GM18951 (cell line): ENCODE data around the gene PSMC1.

Source experiments
- POLR2A ChIP-seq: IDR thresholded peaks from 4 replicates; pipeline ENCODE4 v1.6.1; 2011; ENCODE audit warnings: mild to moderate bottlenecking; ENCODE audit not compliant: insufficient read length, insufficient read depth; ENCODE audit errors: extremely low read depth
- in situ Hi-C: fragments of 300-500 bp; cut with MboI; formaldehyde crosslinking; loops from one replicate; pipeline ENCODE4 v1.12.0; 2022; ENCODE audit warnings: low sequenced_read_pairs, mixed read lengths, inconsistent platforms; ENCODE audit not compliant: unreplicated experiment

The PSMC1 gene

DNA sequence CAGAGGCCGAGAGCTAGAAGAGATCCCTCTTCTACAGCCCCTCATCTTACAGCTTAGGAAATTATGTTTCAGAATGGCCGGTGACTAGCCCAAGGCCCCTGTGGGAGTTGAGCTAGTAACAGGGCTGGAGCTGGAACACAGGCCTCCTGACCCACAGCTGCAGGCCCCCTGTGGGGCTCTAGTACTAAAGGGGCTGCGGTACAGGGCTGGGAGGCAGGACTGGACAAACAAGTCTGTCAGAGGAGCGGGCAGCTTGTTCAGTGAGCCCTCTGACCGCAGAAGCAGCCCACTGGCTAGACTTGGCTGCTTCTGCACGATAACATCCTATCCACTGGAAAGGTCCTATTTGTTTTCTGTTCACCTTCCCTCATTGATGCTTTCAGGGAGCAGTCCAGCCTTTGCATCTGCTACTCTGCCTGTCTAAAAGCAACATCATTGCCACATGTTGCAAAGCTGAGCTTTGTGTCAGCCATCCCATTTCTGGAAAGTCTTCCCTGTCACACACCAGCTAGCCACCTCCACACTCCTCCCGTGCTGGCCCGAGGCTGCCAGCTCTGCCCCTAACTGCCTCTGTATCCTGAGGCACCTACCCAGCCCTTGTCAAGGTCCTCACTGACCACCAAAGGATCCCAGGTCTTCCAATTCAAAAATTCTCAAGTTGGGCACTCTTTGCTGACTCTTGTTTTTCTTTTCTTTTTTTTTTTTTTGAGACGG is 10.2 kb downstream of the PSMC1 start:
- no peak for TF ChIP-seq POLR2A
- in situ Hi-C loops = no loop called here

DNA sequence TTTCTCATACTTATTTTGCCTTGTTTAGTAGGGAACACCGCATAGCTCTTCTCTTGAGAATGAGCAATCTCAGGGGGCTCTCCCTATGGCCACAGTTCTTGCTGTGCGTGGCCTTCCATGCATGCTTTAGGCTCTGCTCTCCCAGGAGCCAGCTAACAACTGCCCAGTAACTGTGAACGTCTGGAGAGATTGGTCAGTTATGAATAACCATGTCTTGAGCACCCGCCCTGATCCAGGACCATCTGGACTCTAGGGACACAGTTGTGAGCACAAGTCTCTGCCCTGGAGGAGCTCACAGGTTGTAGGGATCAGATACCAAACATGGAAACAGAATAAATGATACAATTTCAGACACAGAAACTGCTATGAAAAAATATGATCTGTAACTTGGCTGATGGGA is 12.1 kb downstream of the PSMC1 start:
- no peak for TF ChIP-seq POLR2A
- in situ Hi-C loops = no loop called here

DNA sequence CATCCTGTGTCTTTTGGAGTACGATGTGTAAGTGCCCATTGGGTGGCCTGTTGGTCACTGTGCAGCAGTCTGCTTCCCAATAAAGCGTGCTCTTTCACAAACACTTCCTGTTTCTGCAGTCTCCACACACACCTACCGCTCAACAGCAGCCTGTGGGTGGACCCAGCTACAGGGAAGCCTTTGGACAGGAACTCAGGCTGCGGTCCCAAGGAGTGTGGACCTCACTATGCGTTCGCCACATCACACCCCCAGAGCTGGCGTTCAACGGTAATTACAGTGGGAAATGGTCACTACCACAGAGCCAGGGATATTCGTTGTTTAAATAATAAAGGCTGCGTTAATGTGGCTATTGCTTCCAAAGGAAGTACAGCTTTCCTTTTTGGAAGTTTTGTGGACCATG is 16.2 kb downstream of the PSMC1 start:
- in situ Hi-C loops = no loop called here
- TF ChIP-seq POLR2A = no peak

GRCh38 chr14:90273532-90273931 is 17.2 kb downstream of the PSMC1 start:
- TF ChIP-seq POLR2A = no peak
- in situ Hi-C loops = no loop called here

DNA sequence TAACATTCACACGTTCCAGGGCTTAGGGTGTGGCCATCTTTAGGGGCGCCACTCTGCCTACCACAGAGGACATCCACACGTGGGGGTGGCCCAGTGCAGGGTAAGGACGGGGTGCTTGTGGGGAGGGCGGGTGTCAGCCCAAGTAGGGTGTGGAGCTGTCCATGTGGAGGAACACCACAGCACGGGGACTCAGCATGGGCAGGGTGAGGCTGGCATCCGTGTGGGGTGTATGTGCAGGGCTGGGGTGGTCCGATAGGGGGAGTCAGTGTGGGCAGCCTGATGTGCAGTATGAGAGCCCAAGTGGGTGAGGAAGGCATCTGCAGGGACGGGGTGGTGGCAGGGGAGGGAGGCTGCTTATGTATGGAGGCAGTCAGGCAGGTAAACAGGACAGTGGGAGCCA is 17.7 kb downstream of the PSMC1 start:
- TF ChIP-seq POLR2A = no peak
- in situ Hi-C loops = no loop called here

DNA sequence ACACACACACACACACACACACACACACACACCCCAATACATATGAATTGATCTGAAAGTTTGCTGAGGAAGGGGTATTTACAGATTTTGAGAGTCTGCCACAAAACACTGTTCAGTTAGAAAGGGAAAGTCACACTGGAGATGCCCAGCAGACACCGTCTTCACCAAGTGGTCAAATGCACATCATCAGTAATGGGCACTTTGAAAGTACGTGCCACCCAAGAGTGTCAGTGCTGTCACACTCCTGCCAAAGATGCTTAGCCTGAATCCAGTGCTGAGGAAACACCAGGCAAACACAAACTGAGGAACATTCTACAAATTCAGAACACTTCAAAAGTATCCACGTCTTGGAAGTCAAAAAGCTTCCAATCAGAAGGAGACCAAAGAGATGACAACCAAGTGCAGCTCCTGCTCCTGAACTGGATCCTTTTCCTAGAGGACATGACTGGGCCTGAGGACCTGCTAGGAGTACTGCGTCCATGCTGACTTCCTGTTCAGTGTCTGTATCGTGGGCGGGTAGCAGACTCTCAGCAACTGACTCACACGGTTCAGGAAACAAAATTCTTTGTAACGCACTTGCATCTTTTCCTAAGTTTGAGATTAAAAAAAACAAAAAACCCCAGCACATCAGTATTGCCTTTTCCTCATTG is 18.6 kb downstream of the PSMC1 start:
- in situ Hi-C loops = no loop called here
- TF ChIP-seq POLR2A = no peak

DNA sequence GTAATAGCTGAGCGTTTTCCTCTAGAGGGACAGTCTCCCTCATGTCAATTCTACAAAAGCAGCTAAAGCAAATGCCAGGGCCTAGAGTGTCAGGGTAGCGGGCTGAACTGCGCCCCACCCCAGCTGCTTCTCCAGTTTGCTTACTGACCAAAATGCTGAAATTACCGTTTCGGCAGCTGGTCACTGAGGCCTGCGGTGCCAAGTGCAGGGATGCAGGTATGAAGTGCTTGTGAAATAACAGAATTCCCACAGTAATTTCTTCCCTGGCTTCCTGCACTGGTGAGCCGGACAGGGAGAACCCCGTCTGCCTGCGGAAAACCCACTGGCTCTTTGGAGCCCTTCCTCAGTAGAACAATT is 19.1 kb downstream of the PSMC1 start:
- in situ Hi-C loops = no loop called here
- TF ChIP-seq POLR2A = no peak

DNA sequence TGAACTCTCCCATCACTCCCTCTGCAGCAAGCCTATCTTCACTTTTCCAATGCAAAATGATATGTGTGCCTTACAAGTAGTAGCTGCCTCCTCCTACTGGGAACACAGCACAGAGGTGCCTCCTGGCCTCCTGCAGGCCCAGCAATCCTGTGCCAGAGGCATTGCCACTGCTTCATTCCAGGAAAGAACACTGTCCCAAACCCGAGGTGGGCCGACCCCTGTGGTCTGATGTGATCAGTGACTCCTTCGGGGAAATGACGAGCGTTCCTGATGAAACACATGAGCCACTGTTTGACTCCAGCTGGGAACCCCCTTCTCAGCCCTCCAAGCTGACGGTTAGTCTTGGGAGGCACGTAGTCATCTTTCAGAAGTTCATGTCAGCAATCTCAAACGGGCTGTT is 19.5 kb downstream of the PSMC1 start:
- in situ Hi-C loops = no loop called here
- TF ChIP-seq POLR2A = no peak

GRCh38 chr14:90276646-90277367 is 20.5 kb downstream of the PSMC1 start:
- no peak for TF ChIP-seq POLR2A
- in situ Hi-C loops = no loop called here

GRCh38 chr14:90277581-90278198 is 21.3 kb downstream of the PSMC1 start:
- in situ Hi-C loops = no loop called here
- no peak for TF ChIP-seq POLR2A

- in situ Hi-C loops = no loop called here
- no peak for TF ChIP-seq POLR2A
Measured at GRCh38 chr14:90278199-90279175, 22.1 kb downstream of the PSMC1 start.

DNA sequence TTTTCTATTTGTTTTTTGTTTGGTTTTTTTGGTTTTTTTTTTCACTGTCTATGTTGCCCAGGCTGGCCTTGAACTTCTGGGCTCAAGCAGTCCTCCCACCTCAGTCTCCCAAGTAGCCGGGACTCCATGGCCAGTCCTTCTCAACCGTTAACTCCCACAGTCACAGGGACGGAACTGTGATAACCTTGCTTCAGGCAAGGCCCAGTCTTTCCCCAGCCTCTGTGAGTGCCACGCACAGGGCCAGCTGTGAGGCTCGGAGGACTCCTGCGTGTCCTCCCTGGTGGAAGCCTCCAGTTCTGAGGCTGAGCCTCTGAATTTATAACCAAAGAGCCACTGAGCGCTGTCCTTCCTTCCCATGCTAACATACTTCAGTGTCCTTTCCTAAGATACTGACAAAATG is 23.7 kb downstream of the PSMC1 start:
- in situ Hi-C loops = no loop called here
- TF ChIP-seq POLR2A = no peak
